ENCODE measurements around the gene CFDP1. TPM values are rescaled to one million over a fixed set of nuclear protein-coding genes. Genes with fewer than 3 reads are reported as not detected.

The CFDP1 gene
- total and polyA plus RNA-seq, 3 experiments from 2014 or later, result 33.8 to 39.1 (median 34.2) TPM

- no peak for DNase-seq
- Histone ChIP-seq H3K27ac (ENCODE audit: low read depth, low read length) (no peak overlapping the region), H3K4me1 (ENCODE audit: insufficient read depth, low read length) (peaks cover 18% of the 10 kb centered on the region), H3K27me3 (ENCODE audit: insufficient read depth, low read length, poor library complexity, severe bottlenecking) (no peaks in the 10 kb centered on the region), H3K4me3 (ENCODE audit: low read length) (no peak overlapping the region), H3K36me3 (ENCODE audit: insufficient read depth, low read length) (peaks cover 4% of the 10 kb centered on the region), H3K9me3 (ENCODE audit: low read length) (no peaks in the 10 kb centered on the region)
- Mint-ChIP-seq H3K27me3 (no peaks in the 10 kb centered on the region), H3K4me1 (peaks cover 4 to 24% (median 21%) of the 10 kb centered on the region in 3 donors), H3K27ac (peak overlapping the region in 1 of 8 donors; percentile 57), H3K9me3 (no peaks in the 10 kb centered on the region), H3K36me3 (peaks cover 19 to 58% (median 35%) of the 10 kb centered on the region in 3 donors), H3K4me3 (no peak overlapping the region)
- ChIA-PET POLR2A (no interaction called here), CTCF (interaction anchor here (1.1 kb wide), 1 partner anchor 71 kb away, joined by 3 read pairs; no protein-coding TSS in a partner anchor)
These were observed 128.6 kb downstream of the CFDP1 start for GRCh38 chr16:75304521-75305363.

GRCh38 chr16:75301804-75302203 lies 131.5 kb downstream of the CFDP1 start:
- Mint-ChIP-seq H3K36me3 (peaks cover 32 to 78% (median 38%) of the 10 kb centered on the region in 3 donors), H3K27me3 (no peaks in the 10 kb centered on the region), H3K27ac (peak overlapping the region in 1 of 8 donors; percentile 41), H3K4me1 (peaks cover 3 to 24% (median 19%) of the 10 kb centered on the region in 3 donors), H3K9me3 (no peaks in the 10 kb centered on the region), H3K4me3 (no peak overlapping the region)
- H3K27me3 ChIP-seq (ENCODE audit: insufficient read depth, low read length, poor library complexity, severe bottlenecking), result no peaks in the 10 kb centered on the region
- no peak for DNase-seq
- no peak overlapping the region for H3K4me3 ChIP-seq (ENCODE audit: low read length)
- peaks cover 18% of the 10 kb centered on the region for H3K4me1 ChIP-seq (ENCODE audit: insufficient read depth, low read length)
- H3K27ac ChIP-seq (ENCODE audit: low read depth, low read length), result no peak overlapping the region
- CTCF ChIA-PET, result no interaction called here
- peaks cover 4% of the 10 kb centered on the region for H3K36me3 ChIP-seq (ENCODE audit: insufficient read depth, low read length)
- H3K9me3 ChIP-seq (ENCODE audit: low read length), result no peaks in the 10 kb centered on the region
- POLR2A ChIA-PET, result no interaction called here

- no peak overlapping the region for H3K27ac ChIP-seq (ENCODE audit: low read depth, low read length)
- H3K9me3 ChIP-seq (ENCODE audit: low read length), result no peaks in the 10 kb centered on the region
- H3K36me3 ChIP-seq (ENCODE audit: insufficient read depth, low read length), result peaks cover 4% of the 10 kb centered on the region
- H3K4me1 ChIP-seq (ENCODE audit: insufficient read depth, low read length), result no peaks in the 10 kb centered on the region
- H3K27ac Mint-ChIP-seq, result no peak overlapping the region
- peaks cover 0 to 5% (median 0%) of the 10 kb centered on the region in 3 donors for H3K4me1 Mint-ChIP-seq
- H3K27me3 Mint-ChIP-seq, result no peaks in the 10 kb centered on the region
- H3K9me3 Mint-ChIP-seq, result no peaks in the 10 kb centered on the region
- H3K27me3 ChIP-seq (ENCODE audit: insufficient read depth, low read length, poor library complexity, severe bottlenecking), result no peaks in the 10 kb centered on the region
- CTCF ChIA-PET, result no interaction called here
- H3K36me3 Mint-ChIP-seq, result peaks cover 25 to 75% (median 41%) of the 10 kb centered on the region in 3 donors
- H3K4me3 ChIP-seq (ENCODE audit: low read length), result no peak overlapping the region
- no peak for DNase-seq
- POLR2A ChIA-PET, result no interaction called here
- H3K4me3 Mint-ChIP-seq, result no peak overlapping the region
These were observed 135.0 kb downstream of the CFDP1 start for GRCh38 chr16:75298267-75298666.

- H3K27me3 ChIP-seq (ENCODE audit: insufficient read depth, low read length, poor library complexity, severe bottlenecking), result no peaks in the 10 kb centered on the region
- H3K36me3 Mint-ChIP-seq, result peaks cover 28 to 81% (median 52%) of the 10 kb centered on the region in 3 donors
- DNase-seq, result no peak
- H3K36me3 ChIP-seq (ENCODE audit: insufficient read depth, low read length), result peaks cover 4% of the 10 kb centered on the region
- H3K27ac ChIP-seq (ENCODE audit: low read depth, low read length), result no peak overlapping the region
- H3K9me3 ChIP-seq (ENCODE audit: low read length), result no peaks in the 10 kb centered on the region
- no peak overlapping the region for H3K4me3 ChIP-seq (ENCODE audit: low read length)
- ChIA-PET CTCF (no interaction called here), POLR2A (no interaction called here)
- H3K4me1 Mint-ChIP-seq, result peaks cover 0 to 5% (median 0%) of the 10 kb centered on the region in 3 donors
- H3K27ac Mint-ChIP-seq, result no peak overlapping the region
- H3K27me3 Mint-ChIP-seq, result peaks cover 0 to 1% of the 10 kb centered on the region in 2 donors
- no peak overlapping the region for H3K4me3 Mint-ChIP-seq
- no peaks in the 10 kb centered on the region for H3K9me3 Mint-ChIP-seq
- H3K4me1 ChIP-seq (ENCODE audit: insufficient read depth, low read length), result no peaks in the 10 kb centered on the region
These were observed 136.7 kb downstream of the CFDP1 start for GRCh38 chr16:75296606-75297005.

GRCh38 chr16:75294773-75295459 lies 138.4 kb downstream of the CFDP1 start:
- Mint-ChIP-seq H3K27ac (peak overlapping the region in 1 of 8 donors; percentile 38), H3K4me3 (no peak overlapping the region), H3K27me3 (peaks cover 3 to 4% of the 10 kb centered on the region in 2 donors), H3K36me3 (peaks cover 24 to 72% (median 50%) of the 10 kb centered on the region in 3 donors), H3K9me3 (no peaks in the 10 kb centered on the region), H3K4me1 (peaks cover 0 to 5% (median 0%) of the 10 kb centered on the region in 3 donors)
- CTCF ChIA-PET, result no interaction called here
- no peaks in the 10 kb centered on the region for H3K36me3 ChIP-seq (ENCODE audit: insufficient read depth, low read length)
- no peak overlapping the region for H3K4me3 ChIP-seq (ENCODE audit: low read length)
- no peak overlapping the region for H3K27ac ChIP-seq (ENCODE audit: low read depth, low read length)
- no peaks in the 10 kb centered on the region for H3K9me3 ChIP-seq (ENCODE audit: low read length)
- POLR2A ChIA-PET, result no interaction called here
- H3K4me1 ChIP-seq (ENCODE audit: insufficient read depth, low read length), result no peaks in the 10 kb centered on the region
- no peak for DNase-seq
- H3K27me3 ChIP-seq (ENCODE audit: insufficient read depth, low read length, poor library complexity, severe bottlenecking), result no peaks in the 10 kb centered on the region

- H3K9me3 Mint-ChIP-seq, result no peaks in the 10 kb centered on the region
- no peaks in the 10 kb centered on the region for H3K9me3 ChIP-seq (ENCODE audit: low read length)
- no peaks in the 10 kb centered on the region for H3K27me3 ChIP-seq (ENCODE audit: insufficient read depth, low read length, poor library complexity, severe bottlenecking)
- H3K4me3 ChIP-seq (ENCODE audit: low read length), result no peak overlapping the region
- no peak overlapping the region for H3K27ac ChIP-seq (ENCODE audit: low read depth, low read length)
- H3K4me1 Mint-ChIP-seq, result peaks cover 6 to 8% (median 7%) of the 10 kb centered on the region in 3 donors
- peaks cover 6% of the 10 kb centered on the region for H3K4me1 ChIP-seq (ENCODE audit: insufficient read depth, low read length)
- peaks cover 6 to 11% of the 10 kb centered on the region in 2 donors for H3K27me3 Mint-ChIP-seq
- H3K4me3 Mint-ChIP-seq, result no peak overlapping the region
- POLR2A ChIA-PET, result no interaction called here
- H3K36me3 Mint-ChIP-seq, result peaks cover 18 to 64% (median 46%) of the 10 kb centered on the region in 3 donors
- no peak for DNase-seq
- no peaks in the 10 kb centered on the region for H3K36me3 ChIP-seq (ENCODE audit: insufficient read depth, low read length)
- no peak overlapping the region for H3K27ac Mint-ChIP-seq
- CTCF ChIA-PET, result no interaction called here
These were observed 139.5 kb downstream of the CFDP1 start for GRCh38 chr16:75293772-75294171.

- Mint-ChIP-seq H3K27me3 (peaks cover 12 to 17% of the 10 kb centered on the region in 2 donors), H3K9me3 (peaks cover 0 to 2% (median 0%) of the 10 kb centered on the region in 5 donors), H3K4me1 (peaks cover 12 to 14% (median 13%) of the 10 kb centered on the region in 3 donors), H3K36me3 (peaks cover 18 to 58% (median 44%) of the 10 kb centered on the region in 3 donors), H3K4me3 (no peak overlapping the region), H3K27ac (no peak overlapping the region)
- Histone ChIP-seq H3K36me3 (ENCODE audit: insufficient read depth, low read length) (no peaks in the 10 kb centered on the region), H3K27me3 (ENCODE audit: insufficient read depth, low read length, poor library complexity, severe bottlenecking) (no peaks in the 10 kb centered on the region), H3K4me1 (ENCODE audit: insufficient read depth, low read length) (peaks cover 12% of the 10 kb centered on the region), H3K4me3 (ENCODE audit: low read length) (no peak overlapping the region), H3K27ac (ENCODE audit: low read depth, low read length) (no peak overlapping the region), H3K9me3 (ENCODE audit: low read length) (no peaks in the 10 kb centered on the region)
- CTCF ChIA-PET, result no interaction called here
- DNase-seq, result no peak
- POLR2A ChIA-PET, result no interaction called here
These were observed 140.1 kb downstream of the CFDP1 start for GRCh38 chr16:75293173-75293572.

- Histone ChIP-seq H3K27me3 (ENCODE audit: insufficient read depth, low read length, poor library complexity, severe bottlenecking) (no peaks in the 10 kb centered on the region), H3K36me3 (ENCODE audit: insufficient read depth, low read length) (no peaks in the 10 kb centered on the region), H3K4me3 (ENCODE audit: low read length) (no peak overlapping the region), H3K4me1 (ENCODE audit: insufficient read depth, low read length) (peaks cover 17% of the 10 kb centered on the region), H3K27ac (ENCODE audit: low read depth, low read length) (no peak overlapping the region), H3K9me3 (ENCODE audit: low read length) (no peaks in the 10 kb centered on the region)
- Mint-ChIP-seq H3K36me3 (peaks cover 18 to 54% (median 39%) of the 10 kb centered on the region in 3 donors), H3K27ac (no peak overlapping the region), H3K27me3 (peaks cover 13 to 20% of the 10 kb centered on the region in 2 donors), H3K4me3 (no peak overlapping the region), H3K4me1 (peaks cover 13 to 16% (median 15%) of the 10 kb centered on the region in 3 donors), H3K9me3 (peaks cover 0 to 2% (median 0%) of the 10 kb centered on the region in 5 donors)
- ChIA-PET POLR2A (no interaction called here), CTCF (no interaction called here)
- no peak for DNase-seq
These were observed 140.6 kb downstream of the CFDP1 start for GRCh38 chr16:75292691-75293090.

All from CD8-positive, alpha-beta memory T cell (primary cell).